HG02840 (cell line): Measurements from ENCODE around the gene LITAFD.

Source experiments
- ATAC-seq: cut with Tn5 transposase; IDR thresholded peaks from one replicate; pipeline ENCODE4 v1.9.1; 2021; ENCODE audit warnings: mild to moderate bottlenecking, moderate library complexity, moderate number of reproducible peaks; ENCODE audit not compliant: unreplicated experiment, low FRiP score

Gene LITAFD

DNA sequence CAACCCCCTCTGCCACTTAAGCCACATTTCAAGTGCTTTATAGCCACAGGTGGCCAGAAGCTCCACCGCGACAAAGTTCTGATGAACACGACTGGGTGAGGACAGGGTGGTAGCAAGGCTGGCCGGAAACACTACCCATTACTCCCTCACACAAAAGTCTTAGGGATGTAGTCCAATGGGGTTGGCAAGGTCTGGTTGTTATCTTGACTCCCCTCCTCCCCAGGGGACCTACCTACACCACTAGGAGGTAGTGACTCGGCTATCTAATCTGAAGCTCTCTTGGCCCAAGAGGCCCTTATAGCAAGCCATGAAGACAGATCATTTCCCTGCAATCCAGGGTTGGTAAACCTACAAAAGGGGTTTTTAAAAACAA is 8.4 kb downstream of the LITAFD start:
- no peak for ATAC-seq

DNA sequence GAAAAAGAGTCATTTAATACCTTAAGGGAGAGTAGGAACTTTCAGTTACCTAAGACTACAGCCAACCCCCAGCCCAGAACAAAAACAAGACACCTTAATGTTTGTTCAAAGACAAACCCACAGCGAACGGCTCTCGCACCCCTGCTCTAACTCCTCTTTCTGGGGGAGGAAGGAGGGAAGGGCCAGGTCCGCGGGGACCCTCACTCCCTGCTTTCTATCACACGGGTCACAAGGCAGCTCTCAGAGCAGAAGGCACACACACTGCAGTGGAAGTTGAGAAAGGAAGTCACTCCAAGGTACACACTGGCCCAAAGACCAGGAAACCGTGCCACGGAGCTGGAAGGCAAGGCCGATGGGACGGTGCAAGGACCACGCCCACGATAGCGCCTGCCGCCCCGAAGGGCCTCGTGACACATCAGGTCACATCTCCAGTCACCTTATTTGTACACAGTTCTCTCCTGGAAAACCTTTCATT is 10.0 kb downstream of the LITAFD start:
- peak; percentile 33 for ATAC-seq

DNA sequence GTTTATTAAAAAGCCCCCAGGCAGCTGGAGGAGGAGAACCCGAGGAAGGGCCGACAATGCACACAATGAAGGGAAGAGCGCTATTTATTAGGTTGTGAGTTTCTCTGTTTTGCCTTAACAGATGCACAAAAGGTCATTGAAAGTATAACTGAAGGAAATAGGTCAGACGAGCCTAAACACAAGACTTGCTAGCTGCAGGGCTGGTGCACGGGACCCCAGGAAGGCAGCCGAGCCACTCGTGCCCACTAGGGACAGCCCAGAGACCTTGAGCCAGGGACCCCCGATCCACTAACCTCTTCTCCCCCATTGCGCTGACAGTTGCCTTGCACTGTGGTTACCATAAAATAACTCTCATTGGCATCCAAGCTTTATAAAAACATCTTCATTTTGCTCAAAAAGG is 11.3 kb downstream of the LITAFD start:
- no peak for ATAC-seq

DNA sequence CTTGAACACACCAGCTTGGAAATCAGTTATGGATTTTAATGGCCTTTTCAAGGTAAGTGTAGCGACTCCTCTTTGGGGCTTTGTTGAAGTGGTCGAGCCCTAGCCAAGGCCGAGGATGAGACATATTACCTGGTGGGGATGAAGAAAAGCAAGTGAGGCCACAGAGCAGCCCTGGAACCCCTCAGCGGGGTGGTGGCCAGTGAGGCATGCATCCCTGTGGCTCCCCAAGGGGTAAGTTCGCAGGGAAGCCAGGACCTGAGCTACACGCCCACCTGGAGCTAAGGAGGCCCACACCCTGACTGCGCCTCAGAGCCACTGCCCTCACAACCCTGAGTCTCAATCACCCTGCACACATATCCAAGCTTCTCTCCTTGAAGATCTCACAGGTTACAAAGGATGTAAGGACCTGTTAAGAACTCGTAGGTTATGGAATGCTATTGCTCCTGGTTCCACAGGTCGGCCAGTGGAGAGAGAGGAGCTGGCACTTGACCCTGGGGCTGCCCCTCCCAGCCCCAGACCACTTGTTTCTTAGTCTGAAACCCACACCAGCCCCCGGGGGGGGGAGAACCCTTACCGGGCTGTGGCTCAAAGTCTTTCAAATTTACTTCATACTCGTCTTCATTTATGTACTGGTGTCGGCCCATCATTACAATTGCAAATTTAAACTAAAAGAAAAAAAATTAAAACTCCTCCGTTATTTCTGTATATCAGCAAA is 12.0 kb downstream of the LITAFD start:
- no peak for ATAC-seq

DNA sequence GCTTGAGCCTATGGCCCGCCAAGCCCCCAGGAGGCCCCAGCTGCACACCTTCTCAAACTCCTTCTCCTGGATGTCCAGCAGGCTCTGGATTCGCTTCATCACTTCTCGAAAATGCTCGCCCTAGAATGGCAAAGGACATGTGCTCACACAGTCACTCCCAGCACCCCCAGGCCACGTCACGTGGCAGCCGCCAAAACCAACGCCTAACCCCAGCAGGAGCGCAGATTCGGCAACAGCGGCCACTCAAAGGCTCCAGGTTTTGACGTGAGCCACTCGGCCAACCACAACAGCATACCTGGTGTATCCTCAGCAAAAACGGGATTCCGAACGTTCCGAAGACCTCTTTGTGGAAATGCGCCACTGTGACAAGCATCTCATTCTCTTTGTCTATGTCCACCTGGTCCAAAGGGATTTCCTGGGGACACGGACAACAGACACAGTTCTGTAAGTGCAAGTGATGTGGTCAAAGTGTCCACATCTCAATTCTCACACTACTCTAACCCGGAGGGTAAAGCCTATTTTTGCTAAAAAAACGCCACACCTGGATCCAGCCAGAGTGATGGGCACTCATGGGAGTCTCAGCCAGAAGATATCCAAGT is 12.7 kb downstream of the LITAFD start:
- no peak for ATAC-seq

DNA sequence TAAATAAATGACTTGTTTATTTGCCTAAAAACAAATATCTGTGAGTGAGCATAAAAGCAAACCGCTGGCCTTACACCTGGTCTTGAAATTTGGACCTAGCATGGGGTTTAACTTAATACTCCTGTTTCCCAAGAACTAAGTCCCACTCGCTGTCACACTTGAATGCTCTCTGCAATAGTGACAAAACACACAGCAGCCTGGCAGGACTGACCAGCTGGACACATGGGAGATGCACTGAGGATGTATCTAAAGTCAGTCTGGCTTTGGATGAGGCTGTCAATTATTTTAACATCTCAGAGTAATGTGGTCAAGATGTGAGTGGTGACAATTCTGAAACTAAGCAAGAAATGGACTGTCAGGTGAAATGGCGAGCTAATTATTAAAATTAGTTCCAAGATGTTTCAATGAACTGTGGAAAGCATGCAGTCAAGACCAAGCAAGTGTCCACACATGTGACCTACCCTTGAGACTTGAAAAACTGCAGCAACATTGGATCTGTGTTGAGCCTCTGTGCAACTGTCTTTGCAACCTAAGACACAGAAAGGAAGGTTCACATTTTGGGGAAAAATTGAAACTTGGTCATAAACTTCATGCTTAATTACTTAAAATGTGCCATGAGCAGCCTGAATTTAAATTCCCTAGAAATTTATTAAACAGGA is 16.6 kb downstream of the LITAFD start:
- ATAC-seq = no peak

DNA sequence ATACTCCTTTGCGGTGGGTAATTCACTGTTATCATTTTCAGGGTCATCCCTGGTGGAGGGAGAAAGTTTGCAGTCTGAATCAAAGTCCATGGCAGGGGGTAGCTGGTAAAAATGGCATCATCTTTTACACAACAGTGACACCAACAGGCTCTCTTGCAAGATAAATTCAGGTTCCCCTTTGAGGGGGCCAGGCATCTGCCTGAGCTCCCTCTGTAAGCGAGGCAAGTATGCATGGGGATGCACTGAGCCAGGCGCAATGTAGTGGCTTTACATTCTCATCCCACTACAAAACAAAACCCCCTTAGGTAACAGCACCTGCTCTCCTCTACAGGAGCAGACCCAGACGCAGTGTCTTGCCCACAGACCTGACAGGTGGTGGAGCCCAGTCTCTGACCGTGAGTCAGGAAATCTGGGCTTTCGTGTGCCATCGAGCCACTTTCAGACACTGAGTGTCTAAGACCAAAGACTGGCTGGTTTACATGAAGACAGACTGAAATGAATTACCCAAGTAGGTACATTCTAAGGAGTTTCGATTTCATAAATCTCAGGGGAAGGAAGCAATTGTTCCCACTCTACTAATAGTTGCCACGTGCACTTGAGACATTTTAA is 17.7 kb downstream of the LITAFD start:
- ATAC-seq = no peak

DNA sequence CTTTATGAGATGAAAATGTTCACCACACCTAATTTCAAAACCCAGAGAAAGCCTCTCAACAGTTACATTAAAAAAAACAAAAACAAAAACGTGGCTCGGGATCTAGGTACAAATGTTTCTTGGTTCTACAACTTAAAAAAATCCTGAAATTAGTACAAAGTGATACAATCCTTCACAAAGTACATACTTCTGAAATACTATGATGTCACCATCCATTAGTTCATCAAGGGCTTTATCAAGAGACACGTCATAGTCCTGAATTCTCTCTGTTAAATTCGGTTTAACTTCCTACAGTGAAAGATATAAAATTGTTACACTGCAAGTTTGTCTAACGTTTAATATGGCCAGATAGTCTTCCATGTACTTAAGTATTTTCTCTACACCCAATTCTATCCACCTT is 18.2 kb downstream of the LITAFD start:
- no peak for ATAC-seq

DNA sequence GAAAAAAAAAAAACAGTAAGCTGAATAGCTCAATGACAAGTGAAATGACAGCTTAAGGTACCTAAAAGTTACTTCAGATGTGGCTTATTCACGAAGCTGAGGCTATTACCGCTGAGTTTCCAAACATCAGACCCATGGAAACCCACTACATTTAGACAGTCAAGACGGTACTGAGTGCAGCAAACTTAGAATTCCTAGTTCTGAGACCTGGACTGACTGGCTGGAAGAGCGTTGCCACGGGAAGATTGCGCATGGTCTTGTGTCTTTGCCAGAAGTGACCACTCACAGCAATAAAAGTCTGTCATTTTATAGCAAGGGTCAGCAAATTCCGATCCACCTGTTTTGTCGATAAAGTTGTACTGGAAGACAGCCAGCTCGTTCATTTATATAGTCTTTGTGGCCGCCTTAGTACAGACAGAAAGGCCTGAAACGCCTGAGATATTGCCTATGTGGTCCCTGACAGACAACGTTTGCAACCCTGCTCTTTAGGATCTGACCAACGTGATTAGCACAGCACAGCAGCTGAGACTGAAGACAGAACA is 19.2 kb downstream of the LITAFD start:
- no peak for ATAC-seq

DNA sequence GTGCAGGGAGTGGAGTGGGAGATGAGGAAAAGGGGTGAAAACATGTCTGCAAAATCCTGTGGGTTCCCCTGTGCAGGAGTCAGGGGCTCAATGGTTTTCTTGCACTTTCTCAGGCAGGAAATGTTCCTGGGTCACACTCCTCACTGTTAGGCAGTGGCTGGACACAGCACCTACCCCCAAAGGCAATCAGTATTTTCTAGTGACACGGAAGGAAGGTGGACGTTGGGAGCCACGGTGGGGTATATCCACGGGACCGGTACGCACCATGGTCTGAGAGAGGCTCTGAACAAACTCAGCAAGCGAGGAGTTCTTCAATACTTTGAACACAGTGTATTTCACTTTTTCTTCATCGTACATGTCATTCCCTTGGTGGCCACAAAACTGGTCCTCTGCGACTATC is 20.9 kb downstream of the LITAFD start:
- ATAC-seq = no peak

DNA sequence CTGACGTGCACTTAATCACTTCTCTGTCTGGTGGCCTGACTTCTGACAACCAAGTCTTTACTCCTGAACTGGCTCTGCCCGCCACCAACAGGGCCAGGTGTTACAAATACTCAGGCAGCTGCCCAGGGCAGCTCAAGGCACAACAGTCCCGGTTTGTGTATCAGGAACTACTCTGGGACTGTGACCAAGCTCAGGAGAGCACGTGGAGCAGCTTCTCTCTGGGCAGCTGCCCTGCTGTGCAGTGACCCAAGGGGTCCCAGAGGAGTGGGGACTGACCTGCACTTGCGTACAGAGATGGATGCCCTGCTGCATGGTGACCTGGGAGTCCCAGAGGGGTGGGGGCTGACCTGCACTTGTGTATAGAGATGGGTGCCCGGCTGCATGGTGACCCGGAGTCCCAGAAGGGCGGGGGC is 21.9 kb downstream of the LITAFD start:
- ATAC-seq = no peak

DNA sequence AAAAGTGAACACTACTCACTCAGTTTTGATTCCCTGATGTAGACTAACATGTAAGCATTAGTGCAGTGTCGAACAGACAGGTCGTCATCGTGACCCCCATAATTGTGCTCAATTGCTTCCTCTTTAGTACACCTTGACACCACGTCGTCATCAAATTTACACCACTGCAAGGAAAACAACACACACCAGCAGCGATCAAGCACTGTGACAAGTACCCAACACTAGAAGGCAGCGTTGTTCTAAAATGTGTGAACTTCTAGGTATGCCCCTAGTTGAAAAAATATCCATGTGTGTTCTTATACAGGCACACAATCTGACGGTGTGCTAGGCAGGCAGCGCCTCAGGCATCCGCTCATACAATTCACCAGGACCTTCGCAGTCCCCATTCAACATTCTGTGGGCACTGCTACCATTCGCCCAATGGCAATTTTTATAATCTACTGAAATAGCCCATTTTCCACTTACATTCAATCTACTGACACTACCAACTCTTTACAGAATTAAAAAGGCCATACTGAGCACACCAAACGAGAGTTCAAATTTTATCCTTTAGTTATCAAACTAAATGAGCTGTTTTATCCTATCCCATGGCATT is 23.1 kb downstream of the LITAFD start:
- ATAC-seq = no peak

DNA sequence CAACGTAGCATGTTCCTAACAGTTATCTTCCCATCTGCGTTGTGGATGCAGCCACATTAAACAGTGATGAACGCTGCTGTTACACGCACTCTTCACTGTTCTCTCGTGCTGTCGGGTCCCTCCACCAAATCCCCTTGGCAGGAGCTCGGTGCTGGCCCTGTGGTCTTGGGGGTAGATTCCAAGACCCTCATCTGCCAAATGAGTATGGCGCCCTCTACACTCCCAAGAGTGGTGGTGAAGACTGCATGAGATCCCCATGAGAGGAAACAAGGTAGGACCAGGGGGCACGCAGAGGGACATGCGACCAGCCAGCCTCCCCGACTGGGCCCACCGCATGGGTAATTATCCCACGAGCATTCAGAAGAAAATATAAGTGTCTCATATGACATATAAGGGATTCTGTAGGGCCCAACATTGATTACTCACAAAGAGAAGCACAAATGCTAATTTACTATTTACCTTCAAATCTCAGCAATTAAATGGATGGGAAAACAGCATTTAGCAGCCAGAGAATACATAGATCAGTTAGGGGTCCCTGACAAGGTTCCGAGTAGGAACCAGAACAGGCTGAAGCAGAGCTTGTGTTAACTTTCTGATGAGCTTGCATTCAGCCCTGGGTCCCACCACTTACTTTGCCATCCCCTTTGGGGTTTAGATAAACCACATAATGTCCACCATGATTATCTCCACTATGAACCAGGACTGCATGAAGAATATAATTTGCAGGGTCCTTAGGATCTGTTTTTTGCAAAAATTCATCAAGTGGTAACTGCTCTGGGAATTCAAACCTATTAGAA is 23.8 kb downstream of the LITAFD start:
- ATAC-seq = no peak

DNA sequence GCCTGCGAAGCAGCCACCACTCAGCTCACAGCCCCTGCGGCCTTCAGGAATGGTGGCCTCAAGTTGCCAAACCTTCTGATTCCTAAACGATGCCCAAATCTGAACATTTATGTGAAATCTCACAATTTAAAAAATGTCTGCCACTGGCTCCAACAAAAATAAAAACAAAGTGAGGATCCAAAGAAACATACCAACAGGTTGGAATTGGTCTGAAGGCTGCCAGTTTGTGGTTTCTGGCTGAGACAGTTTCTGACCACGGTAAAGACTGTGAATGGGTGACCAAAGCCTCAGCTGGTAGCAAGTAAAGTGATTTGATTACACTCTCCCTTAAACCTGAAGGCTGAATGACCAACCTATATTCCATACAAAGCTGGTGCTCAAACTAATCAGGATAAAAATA is 24.9 kb downstream of the LITAFD start:
- no peak for ATAC-seq

DNA sequence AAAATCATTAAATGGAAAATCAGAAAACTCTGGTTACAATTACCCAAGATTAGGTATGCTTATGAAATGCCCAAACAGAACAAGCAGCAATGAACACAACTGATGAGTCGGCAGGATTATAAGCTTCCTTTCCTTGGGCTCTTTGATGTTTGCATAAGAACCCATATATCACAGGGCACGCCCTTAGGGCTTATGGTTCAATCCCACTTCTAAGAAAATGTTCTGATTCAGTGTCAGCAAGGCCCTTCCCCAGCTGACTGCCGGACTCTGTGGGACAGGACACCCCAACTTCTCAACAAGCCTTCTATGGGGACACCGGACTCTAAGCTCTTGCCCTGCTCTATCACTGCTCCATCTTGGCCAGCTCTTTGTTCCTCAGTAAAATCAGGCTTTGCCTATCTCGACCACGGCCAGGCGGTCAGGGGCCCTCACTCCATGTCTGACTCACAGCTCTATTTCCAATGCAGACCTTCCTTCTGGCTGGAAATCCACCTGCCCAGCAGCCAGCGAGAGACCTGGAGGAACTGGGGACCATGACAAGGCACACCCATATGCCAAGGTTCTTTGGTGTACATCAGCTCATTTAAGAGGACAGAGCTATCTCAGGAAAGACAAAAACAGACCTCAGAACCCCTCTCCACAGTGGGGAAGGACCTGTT is 26.8 kb downstream of the LITAFD start:
- ATAC-seq = no peak

DNA sequence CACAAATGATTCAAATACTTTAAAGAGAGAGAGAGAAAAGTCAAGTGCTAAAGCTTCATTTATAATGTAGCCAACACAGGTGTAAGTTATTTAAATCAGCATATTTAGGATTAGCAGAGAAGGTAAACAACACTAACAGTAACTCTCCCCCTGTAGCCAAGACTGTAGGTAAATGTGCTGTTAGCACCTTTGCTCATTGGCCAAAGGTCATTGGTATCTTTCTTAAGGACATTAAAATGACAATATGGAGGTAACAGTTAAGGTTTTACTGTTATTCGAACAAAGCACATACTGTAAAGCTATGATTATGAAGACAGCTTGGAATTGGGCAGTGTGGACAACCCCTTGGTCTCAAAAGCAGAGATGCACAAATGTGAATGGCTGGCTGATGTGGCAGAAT is 28.7 kb downstream of the LITAFD start:
- ATAC-seq = no peak

DNA sequence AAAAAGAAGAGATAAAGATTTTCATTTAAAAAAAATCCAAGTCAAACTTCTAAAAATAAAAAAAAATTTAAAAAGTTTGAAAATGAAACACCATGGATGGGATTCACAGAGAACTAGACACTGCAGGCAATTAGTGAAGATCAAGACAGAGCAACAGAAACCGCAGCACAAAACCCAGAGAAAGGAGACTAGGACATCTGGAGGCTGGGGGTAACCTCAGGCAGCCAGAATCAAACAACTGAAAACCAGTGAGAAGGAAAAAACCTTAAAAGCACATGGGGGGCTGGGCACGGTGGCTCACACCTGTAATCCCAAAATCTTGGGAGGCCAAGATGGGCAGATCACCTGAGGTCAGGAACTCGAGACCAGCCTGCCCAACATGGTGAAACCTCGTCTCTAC is 30.6 kb downstream of the LITAFD start:
- no peak for ATAC-seq

DNA sequence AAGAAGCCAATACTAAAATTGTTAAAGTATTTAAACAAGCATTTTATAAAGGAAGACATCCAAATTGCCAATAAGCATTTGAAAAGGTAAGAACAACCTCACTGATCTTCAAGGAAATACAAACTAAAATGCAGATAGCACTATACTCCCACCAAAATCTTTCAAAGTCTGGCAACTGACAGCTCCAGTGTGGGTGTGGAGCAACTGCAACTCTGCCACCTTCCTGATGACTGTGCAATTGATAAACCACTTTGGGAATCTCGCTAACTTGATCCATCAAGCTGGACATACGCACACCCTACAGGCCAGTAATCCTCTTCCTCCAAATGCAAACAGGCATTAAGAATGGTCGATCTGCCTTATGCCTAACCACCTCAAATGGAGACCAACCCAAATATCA is 31.9 kb downstream of the LITAFD start:
- no peak for ATAC-seq

DNA sequence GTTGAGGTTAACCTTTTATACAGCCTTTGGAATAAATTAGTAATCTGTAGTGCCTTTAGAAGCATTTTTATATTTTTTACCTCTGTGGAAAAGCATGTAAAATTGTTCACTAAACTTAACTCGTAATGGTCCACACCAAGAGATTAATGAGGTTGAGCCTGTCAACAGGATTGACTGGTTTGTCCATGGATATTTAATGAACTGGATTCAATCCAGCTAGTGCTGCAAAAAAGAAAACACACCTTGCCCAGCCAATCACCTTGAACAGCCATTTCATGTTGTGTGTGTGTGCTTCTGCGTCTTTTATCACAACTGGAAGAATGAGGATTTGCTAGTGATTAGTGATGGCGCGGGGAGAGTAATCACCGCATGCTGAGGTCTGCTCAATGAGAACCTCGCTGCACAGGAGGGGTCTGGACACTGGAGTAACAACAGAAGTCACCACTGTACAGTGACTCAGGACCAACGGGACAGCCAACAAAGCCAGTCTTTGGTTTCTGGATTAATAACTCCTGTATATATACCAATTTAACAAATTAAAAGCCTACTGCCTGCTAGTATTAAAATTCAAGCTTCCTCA is 33.7 kb downstream of the LITAFD start:
- no peak for ATAC-seq
